Brain microvascular endothelial cell (primary cell): ENCODE results near the gene C2CD2.
"Not testable (repeated sequence)": the region's sequence is repeated elsewhere in the genome, so short reads cannot be mapped to it uniquely, and the experiment has no call there.

ENCODE experiments used
- DNase-seq: peaks from one replicate; pipeline ENCODE4 v3.0.0-alpha.2; 2020
- H3K27ac ChIP-seq: fragments of 250-450 bp; sonication (Bioruptor Pico); 2 replicates; pipeline ENCODE4 v1.5.1; 2020; ENCODE audit warnings: mild to moderate bottlenecking, moderate library complexity
- H3K27me3 ChIP-seq: fragments of 250-450 bp; sonication (Bioruptor Pico); replicated peaks from 2 replicates; pipeline ENCODE4 v1.5.1; 2020; ENCODE audit warnings: mild to moderate bottlenecking
- H3K36me3 ChIP-seq: fragments of 250-450 bp; sonication (Bioruptor Pico); replicated peaks from 2 replicates; pipeline ENCODE4 v1.5.1; 2020; ENCODE audit warnings: mild to moderate bottlenecking
- H3K4me3 ChIP-seq: 2 replicates; pipeline ENCODE4 v1.5.1; 2011; ENCODE audit warnings: low read depth, mild to moderate bottlenecking, control low read depth, low read length, moderate library complexity
- CTCF ChIP-seq: IDR thresholded peaks from 2 replicates; pipeline ENCODE4 v1.5.1; 2011; ENCODE audit warnings: low read depth, mild to moderate bottlenecking, moderate library complexity, low read length, control low read depth, inconsistent platforms; ENCODE audit errors: missing control alignments
- in situ Hi-C: cut with HindIII; loops from 2 replicates; pipeline ENCODE4 v1.10.0; 2017; ENCODE audit warnings: low sequenced_read_pairs, low pct_ligation_motif_present

C2CD2 gene

GRCh38 chr21:41953249-41953830 is 478 bp downstream of the C2CD2 start:
- no peaks in the 10 kb centered on the region for H3K27me3 ChIP-seq
- peak overlapping the region; percentile 67 for H3K4me3 ChIP-seq
- in situ Hi-C loops: no loop called here
- DNase-seq: no peak
- peak overlapping the region; percentile 30 for H3K27ac ChIP-seq
- H3K36me3 ChIP-seq: no peaks in the 10 kb centered on the region
- no peak for TF ChIP-seq CTCF

GRCh38 chr21:41952568-41953248 is 1.1 kb downstream of the C2CD2 start:
- Histone ChIP-seq H3K27me3 (no peaks in the 10 kb centered on the region), H3K4me3 (peak overlapping the region; percentile 67), H3K36me3 (no peaks in the 10 kb centered on the region), H3K27ac (peak overlapping the region; percentile 30)
- DNase-seq: no peak
- no peak for TF ChIP-seq CTCF
- in situ Hi-C loops: no loop called here

- DNase-seq: no peak
- Histone ChIP-seq H3K4me3 (peak overlapping the region; percentile 67), H3K27me3 (no peaks in the 10 kb centered on the region), H3K27ac (no peak overlapping the region), H3K36me3 (no peaks in the 10 kb centered on the region)
- in situ Hi-C loops: no loop called here
- no peak for TF ChIP-seq CTCF
Measured at GRCh38 chr21:41951876-41952567, 1.8 kb downstream of the C2CD2 start.

GRCh38 chr21:41950941-41951351 is 2.9 kb downstream of the C2CD2 start:
- no peak for TF ChIP-seq CTCF
- Histone ChIP-seq H3K4me3 (no peak overlapping the region), H3K36me3 (no peaks in the 10 kb centered on the region), H3K27me3 (no peaks in the 10 kb centered on the region), H3K27ac (no peak overlapping the region)
- in situ Hi-C loops: no loop called here
- DNase-seq: no peak

GRCh38 chr21:41949631-41950030 is 4.2 kb downstream of the C2CD2 start:
- H3K27ac ChIP-seq, in situ Hi-C loops: not testable (repeated sequence)

GRCh38 chr21:41948901-41949300 is 4.9 kb downstream of the C2CD2 start:
- Histone ChIP-seq H3K4me3 (no peak overlapping the region), H3K36me3 (no peaks in the 10 kb centered on the region), H3K27ac (no peak overlapping the region), H3K27me3 (no peaks in the 10 kb centered on the region)
- in situ Hi-C loops: no loop called here
- no peak for DNase-seq
- TF ChIP-seq CTCF: no peak

More at GRCh38 chr21:41949631-41950030, 4.2 kb downstream of the C2CD2 start:
- not testable (repeated sequence) for H3K36me3 ChIP-seq, H3K4me3 ChIP-seq, DNase-seq, H3K27me3 ChIP-seq
